Stimulated activated CD8-positive, alpha-beta memory T cell treated with anti-CD3 and anti-CD28 coated beads, Interleukin-4, amount 100 ng/mL, for 24 hours (primary cell): ENCODE measurements around the gene ACSF3.
"Not testable (repeated sequence)": the region's sequence is repeated elsewhere in the genome, so short reads cannot be mapped to it uniquely, and the experiment has no call there.

Experiments used
- DNase-seq: peaks from one replicate; pipeline ENCODE4 v3.0.0-alpha.2; 2020; ENCODE audit warnings: low read depth

ACSF3 gene

DNA sequence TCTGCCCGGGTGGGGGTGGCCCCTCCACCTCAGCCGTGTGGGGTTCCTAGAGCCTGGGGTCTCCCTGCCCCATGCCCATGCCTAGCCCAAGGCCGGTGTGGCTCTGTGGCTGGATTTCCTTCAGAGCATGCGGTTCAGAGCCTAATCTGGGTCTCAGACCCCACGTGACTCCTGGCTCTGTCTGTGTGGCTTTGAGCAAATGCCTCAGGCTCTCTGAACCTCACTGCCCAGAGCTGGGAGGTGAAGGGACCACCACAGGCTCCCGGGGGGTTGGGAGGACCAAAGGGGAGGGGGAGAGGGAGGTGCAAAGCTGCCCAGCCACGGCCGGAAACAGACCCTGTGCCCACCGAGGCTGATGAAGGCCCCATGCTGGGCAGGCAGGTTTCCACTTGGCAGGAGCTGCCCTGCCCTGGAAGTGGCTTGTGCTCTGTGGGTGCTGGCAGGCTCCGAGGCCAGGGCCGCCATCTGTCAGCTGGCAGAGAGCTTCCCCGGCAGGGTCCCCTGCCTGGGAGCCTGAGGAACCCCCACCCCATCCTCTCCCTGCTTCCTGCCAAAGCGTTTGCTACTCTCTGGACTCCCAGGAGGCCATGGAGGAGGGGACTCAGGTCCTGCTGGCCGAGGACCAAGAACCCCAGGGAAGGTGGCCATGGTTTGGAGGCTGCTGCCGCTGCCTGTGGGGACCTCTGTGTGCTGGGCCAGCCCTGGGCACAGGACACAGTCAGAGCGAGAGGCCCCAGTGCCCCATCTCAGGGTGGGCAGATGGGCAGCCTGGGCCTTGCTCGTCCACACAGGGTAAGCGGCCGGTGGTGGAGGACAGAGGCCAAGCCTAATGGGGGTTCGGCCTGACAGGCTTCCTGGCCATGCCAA is 81.9 kb downstream of the ACSF3 start:
- DNase-seq = no peak

DNA sequence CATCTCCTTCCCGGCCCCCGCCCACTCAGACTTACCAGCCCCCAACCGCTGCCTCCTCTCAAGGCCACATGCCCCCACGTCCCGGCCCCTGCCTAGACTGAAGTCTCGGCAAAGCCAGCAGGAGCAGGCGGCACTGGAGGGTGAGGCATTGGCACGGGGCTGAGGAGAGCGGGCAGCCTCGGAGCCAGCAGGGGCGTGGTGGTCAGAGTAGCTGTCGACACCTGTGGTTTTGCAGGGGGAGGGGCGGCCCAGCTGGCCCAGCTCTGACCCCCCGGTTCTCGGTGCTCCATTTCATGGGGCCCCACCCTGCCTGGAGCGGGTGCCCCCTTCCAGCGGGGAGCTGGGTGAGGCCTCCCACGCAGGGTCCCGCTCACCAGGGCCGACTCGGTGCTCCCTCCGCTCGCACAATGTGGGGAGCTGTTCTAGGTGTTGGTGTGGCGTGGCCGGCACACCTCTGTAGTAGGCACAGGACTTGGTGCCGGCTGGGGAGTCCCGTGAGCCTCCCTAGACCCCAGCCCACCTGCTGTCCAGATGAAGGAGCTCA is 82.6 kb downstream of the ACSF3 start:
- DNase-seq = no peak

DNA sequence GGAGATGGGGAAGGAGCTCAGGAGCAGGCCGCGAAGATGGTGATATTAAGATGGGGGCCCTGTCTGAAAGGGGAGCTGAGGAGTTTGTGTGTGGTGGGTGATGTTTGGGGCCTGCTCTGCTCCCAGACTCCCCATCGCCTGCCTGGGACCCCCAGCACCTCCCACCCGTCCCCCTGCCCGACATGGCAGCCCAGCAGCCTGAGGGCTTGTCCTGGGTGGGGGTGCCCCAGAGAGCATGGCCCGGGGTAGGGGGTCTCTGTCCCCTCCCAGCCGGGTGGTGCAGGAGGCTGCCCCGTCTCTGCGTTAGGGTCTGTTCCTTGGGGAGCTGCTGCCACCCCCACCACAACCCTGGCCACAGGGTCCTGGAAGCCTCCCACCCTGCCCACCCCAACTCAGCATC is 83.1 kb downstream of the ACSF3 start:
- DNase-seq = no peak

DNA sequence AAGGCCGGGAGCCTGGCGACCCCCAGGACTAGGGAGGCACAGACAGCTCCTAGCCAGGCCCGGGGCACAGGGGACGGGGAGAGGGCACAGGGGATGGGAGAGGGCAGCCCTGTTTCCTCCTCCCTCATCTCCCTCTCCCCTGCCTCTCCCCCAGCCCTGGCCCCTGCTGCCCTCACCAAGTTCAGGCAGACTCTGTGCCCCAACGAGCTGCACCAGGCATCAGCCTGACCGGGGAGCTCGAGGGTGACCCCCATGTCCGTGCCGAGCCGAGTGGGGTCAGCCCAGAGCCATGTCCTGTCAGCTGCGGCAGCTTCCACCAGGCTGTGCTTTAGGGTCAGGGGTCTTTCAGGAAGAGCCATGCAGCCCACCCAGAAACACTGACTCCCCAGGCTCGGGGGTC is 83.8 kb downstream of the ACSF3 start:
- no peak for DNase-seq

DNA sequence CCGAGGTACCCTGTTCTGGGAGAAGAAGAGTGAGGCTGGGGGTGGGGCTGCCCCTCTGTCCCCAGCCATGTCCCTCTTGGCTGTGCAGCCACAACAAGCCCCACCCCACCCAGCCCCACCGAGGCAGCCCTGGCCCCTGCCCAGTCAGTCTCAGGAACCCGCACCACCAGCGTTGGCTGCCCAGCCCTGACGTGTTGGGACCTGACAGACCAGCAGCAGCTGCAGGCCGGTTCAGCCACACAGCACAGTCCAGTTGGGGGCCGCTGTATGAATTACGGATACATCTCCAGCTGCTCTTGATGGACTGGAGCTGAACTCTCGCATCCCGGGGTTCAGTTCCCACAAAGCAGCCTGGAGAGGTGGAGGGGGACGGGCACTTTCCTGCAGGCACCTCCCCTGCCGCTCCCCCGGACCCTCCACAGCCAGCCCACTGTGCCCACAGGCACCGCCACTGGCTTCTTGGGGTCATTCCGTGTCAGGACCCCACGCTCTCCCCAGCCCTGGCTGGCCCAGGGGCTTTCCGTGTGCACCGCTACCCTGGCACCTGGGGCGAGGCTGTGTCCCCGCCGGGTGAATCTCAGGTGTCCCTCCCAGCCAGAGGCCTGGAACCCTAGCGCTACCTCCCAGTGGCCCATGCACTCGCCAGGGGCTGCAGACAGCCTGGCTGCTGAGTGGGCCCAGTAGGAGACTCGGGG is 84.9 kb downstream of the ACSF3 start:
- DNase-seq = no peak

DNA sequence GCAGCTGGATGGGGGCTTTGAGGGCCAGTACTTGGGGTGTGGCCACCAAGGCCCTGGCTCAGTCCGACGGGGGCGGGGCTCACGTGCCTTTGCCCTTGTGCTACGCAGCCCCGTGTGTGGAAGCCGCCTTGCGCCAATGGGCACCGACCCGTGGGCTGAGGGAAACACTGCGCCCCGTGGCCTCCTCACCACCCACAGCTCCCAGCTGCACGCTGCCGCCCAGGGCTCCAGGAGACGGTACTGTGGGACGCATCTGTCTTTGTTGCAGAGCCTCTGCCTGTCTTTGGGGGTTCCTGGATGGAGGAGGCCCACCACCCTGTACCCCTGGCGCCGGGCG is 85.5 kb downstream of the ACSF3 start:
- DNase-seq = no peak

DNA sequence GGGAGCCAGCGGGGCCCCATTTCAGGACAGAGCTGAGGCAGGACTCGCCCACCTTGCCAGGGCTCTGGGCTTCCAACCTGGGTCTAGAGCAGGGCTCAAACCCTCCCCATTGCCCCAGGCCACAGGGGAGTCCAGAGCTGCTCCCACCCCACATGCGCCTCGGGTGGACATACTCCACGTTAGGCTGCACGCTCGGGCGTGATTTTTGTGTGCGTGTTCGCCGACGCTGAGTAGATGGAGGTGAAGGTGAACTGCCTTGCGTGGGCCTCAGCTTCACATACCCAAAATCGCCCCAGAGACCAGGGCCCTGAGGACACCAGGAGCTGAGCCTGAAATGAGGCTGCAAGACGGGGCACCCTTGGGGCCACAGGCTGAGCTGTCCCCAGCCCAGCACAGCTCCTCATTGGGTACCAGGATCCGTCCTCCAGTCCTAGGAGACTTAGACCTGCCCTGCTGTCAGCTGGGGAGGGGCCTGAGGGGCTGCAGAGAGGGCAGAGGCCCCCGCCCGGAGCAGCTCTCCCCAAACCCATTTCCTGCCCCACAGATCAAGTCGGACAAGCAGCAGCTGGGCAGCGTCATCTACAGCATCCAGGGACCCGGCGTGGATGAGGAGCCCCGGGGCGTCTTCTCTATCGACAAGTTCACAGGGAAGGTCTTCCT is 86.1 kb downstream of the ACSF3 start:
- DNase-seq = no peak

DNA sequence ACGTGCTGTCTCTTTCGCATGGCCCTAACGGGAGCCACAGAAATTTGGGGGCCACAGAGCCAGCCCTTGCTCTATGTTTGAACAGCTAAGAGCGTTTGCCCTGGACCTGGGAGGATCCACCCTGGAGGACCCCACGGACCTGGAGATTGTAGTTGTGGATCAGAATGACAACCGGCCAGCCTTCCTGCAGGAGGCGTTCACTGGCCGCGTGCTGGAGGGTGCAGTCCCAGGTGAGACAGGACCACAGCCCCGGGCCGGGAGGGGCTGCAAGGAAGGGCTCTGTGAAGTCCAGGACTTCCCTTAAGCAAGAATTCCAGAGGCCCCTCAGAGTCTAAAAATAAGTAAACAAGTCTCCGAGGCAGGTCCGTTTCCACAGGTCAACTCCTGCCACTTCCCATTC is 89.8 kb downstream of the ACSF3 start:
- DNase-seq = no peak

DNA sequence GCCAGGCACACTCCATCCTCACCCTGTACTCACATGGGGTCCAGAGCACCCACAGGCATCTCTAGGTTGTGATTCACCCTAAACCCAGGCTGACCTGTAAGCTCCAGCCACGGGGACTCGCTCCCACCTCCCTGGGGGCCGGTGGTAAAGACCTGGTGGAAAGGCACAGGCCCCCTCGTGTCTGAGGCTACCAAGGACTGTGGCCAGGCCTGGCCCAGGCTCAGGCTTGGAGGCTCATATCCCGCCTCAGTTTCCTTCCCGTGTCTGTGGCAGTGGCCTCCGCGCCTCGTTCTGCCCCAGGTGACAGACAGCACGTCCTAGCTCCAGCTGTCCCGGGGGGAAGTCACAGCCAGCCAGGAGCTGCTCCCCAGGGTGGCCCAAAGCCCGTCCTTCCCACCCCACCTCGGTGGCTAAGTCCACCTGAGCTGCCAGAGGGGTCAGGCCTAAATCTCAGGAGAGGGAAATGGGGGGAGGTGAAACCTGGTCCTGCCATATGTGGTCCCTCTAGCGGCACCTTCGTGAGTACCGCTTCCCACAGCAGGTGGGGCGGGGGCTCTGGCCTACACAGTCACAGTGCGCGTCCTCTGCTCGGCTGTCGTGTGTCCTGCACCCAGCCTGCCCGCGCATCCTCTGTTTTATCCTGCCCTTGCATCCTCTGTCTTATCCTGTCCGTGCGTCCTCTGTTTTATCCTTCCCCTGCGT is 90.5 kb downstream of the ACSF3 start:
- DNase-seq = no peak

DNA sequence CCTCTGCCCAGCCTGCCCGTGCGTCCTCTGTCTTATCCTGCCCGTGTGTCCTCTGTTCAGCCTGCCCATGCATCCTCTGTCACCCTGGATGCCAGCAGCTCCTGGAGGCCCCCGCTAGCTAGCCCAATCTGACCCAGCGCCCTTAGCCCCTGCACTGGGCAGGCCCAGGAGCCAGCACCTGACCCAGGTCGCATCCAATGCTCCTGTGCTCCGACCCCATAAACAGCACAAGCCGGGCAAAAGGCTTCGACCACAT is 91.0 kb downstream of the ACSF3 start:
- DNase-seq = no peak

DNA sequence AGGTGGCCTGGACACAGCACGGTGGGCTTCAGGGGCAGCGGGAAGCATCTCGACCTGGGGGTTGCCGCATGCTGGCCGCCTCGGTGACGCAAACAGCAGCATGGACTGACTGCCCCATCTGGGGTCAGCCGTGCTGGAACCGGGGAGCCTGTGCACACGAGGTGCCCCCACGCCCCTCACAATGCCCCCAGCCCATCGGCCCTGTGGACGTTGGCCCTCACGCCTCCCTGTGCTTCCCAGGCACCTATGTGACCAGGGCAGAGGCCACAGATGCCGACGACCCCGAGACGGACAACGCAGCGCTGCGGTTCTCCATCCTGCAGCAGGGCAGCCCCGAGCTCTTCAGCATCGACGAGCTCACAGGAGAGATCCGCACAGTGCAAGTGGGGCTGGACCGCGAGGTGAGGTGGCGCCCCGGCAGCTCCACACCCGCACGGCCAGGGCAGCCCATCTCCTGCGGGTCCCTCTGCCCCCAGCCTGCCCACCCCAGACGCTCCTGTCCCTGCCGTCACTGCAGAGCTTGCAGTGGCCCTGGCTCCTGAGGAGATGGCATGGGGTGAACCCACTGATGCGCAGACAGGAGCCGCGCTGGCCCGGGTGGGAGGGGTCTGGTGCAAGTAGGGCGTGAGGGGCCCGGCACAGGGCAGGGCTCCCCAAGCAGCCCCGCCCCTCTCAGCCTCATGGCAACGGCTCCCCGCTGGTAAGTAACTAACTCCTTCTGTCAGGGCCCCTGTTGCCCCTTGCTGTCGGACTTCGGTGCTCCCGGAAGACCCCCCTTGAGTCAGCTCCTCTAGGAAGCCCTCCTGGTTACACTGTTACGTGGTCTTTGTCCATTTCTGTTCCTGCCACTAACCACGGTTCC is 91.5 kb downstream of the ACSF3 start:
- DNase-seq = no peak

DNA sequence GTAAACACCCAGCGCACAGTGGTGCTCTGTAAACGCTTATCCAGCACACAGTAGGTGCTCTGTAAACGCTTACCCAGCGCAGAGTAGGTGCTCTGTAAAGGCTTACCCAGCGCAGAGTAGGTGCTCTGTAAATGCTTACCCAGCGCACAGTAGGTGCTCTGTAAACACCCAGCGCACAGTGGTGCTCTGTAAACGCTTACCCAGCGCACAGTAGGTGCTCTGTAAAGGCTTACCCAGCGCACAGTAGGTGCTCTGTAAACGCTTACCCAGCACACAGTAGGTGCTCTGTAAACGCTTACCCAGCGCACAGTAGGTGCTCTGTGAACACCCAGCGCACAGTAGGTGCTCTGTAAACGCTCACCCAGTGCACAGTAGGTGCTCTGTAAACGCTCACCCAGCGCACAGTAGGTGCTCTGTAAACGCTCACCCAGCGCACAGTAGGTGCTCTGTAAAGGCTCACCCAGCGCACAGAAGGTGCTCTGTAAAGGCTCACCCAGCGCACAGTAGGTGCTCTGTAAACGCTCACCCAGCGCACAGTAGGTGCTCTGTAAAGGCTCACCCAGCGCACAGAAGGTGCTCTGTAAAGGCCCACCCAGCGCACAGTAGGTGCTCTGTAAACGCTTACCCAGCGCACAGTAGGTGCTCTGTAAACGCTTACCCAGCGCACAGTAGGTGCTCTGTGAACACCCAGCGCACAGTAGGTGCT is 92.4 kb downstream of the ACSF3 start:
- DNase-seq = not testable (repeated sequence)

DNA sequence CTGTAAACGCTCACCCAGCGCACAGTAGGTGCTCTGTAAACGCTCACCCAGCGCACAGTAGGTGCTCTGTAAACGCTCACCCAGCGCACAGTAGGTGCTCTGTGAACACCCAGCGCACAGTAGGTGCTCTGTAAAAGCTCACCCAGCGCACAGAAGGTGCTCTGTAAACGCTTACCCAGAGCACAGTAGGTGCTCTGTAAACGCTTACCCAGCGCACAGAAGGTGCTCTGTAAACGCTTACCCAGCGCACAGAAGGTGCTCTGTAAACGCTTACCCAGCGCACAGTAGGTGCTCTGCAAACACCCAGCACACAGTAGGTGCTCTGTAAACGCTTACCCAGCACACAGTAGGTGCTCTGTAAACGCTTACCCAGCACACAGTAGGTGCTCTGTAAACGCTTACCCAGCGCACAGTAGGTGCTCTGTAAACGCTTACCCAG is 93.0 kb downstream of the ACSF3 start:
- DNase-seq = not testable (repeated sequence)

DNA sequence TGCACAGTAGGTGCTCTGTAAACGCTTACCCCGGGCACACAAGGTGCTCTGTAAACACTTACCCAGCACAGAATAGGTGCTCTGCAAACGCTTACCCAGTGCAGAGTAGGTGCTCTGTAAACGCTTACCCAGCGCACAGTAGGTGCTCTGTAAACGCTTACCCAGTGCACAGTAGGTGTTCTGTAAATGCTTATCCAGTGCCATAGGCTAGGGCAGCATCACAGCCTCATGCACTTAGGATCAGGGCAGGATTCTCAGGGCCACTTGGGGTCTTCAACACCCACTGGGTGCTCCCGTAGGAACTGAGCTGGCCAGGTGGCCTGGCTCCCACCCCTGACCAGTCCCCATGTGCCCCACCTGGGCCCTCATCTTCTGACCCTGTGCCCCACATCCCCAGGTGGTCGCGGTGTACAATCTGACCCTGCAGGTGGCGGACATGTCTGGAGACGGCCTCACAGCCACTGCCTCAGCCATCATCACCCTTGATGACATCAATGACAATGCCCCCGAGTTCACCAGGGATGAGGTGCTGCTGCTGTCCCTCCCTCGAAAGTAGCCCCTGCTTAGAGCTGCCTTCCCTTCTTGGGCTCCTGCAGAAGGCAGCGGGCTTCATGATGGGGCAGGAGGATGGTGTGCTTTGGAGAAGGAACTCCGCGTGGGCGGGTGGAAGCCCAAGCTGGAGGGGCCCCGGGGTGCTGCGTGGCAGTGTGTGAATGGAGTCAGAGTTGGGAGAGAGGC is 93.5 kb downstream of the ACSF3 start:
- no peak for DNase-seq

DNA sequence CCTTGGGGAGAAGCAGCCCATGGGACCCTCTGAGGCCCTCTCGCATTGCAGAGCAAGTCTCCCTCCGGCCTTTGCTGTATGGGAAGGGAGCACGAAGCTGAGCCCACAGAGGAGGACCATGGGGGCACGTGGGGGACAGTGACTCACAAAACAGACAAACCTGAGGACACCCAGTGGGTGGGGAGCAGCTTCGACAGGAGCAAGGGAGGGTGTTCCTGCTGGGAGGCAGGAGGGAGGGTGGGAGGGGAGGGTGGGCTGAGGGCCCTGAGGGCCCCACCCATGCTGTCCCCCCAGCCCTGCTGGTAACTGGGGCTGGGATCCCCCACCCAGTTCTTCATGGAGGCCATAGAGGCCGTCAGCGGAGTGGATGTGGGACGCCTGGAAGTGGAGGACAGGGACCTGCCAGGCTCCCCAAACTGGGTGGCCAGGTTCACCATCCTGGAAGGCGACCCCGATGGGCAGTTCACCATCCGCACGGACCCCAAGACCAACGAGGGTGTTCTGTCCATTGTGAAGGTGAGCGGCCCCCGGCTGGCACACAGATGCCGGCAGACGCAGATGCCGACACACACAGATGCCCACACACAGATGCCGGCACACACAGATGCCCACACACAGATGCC is 94.2 kb downstream of the ACSF3 start:
- no peak for DNase-seq

DNA sequence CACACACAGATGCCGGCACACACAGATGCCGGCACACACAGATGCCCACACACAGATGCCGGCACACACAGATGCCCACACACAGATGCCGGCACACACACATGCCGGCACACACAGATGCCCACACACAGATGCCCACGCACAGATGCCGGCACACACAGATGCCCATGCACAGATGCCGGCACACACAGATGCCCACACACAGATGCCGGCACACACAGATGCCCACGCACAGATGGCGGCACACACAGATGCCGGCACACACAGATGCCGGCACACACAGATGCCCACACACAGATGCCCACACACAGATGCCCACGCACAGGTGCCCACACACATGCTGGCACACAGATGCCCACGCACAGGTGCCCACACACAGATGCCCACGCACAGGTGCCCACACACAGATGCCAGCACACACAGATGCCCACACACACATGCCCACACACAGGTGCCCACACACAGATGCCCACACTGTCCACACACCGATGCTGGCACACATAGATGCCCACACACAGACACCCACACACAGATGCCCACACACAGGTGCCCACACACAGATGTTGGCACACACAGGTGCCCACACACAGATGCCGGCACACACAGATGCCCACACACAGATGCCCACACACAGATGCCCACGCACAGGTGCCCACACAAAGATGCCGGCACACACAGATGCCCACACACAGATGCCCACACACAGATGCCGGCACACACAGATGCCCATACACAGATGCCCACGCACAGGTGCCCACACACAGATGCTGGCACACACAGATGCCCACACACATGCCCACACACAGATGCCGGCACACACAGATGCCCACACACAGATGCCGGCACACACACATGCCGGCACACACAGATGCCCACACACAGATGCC is 95.1 kb downstream of the ACSF3 start:
- not testable (repeated sequence) for DNase-seq

DNA sequence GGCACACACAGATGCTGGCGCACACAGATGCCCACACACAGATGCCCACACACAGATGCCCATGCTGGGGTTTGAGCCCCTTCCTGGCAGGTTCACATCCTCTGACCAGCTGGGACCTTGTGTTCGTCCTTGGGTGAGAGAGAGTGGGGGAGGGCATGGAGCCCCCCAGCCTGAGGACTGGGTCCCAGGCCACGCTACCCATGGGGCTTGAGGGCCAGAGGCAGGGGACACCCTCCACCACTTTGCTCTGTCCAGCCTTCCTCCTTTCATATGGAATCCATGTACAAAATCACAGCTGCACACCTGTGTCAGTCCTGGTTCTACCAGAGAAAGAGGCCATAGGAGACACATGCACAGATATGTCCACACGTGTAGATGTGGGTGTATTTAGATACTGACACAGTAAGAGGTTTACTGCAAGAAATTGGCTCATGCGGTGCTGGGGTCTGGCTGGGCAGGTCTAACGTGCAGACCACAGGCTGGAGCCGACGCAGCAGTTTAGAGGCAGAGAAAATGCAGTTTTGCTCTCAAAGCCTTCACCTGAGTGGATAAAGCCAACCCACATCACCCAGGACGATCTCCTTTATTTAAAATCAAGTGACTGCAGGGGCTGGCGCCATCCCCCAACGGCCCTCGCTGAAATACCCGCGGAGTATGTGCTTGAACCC is 95.8 kb downstream of the ACSF3 start:
- DNase-seq = no peak
